ENCODE results near the gene VENTX.

GRCh38 chr10:133235932-133236331 is 1.7 kb upstream of the VENTX start:
- TF ChIP-seq EZH2 (IDR thresholded peaks at IDR 0.05; ENCODE audit: borderline replicate concordance, low read depth, low read length, severe bottlenecking) = no peak
- TF ChIP-seq CTCF (IDR thresholded peaks at IDR 0.05; ENCODE audit: extremely low read depth in 1 of 2, insufficient read depth in 1 of 2, low read depth in 1 of 2, low read length in 2 of 2) = no peak
- no peak for TF ChIP-seq POLR2AphosphoS5 (IDR thresholded peaks at IDR 0.05; ENCODE audit: insufficient read depth, low read depth, low read length)
- no peak for TF ChIP-seq POLR2A (IDR thresholded peaks at IDR 0.05; ENCODE audit: low read depth, low read length)
- no peak for TF ChIP-seq GATA2 (IDR thresholded peaks at IDR 0.05; ENCODE audit: insufficient read depth, insufficient read length, low read depth, low read length)
- no peak for TF ChIP-seq FOS (IDR thresholded peaks at IDR 0.05; ENCODE audit: borderline replicate concordance, insufficient read depth, low read length)
- TF ChIP-seq MYC (IDR thresholded peaks at IDR 0.05; ENCODE audit: low read depth, low read length) = no peak
- no peak for TF ChIP-seq MAX (IDR thresholded peaks at IDR 0.05; ENCODE audit: insufficient read depth, insufficient read length)
- no peak for TF ChIP-seq JUN (IDR thresholded peaks at IDR 0.05; ENCODE audit: borderline replicate concordance, insufficient read depth, insufficient read length, low read depth)

All from endothelial cell of umbilical vein (primary cell).